Hepatic stellate cell (primary cell): ENCODE results near the gene WDCP.

Experiments
- DNase-seq: peaks from one replicate; pipeline ENCODE4 v3.0.0; 2011; ENCODE audit warnings: low spot score

The WDCP gene

GRCh38 chr2:23992931-23993330 is 54.3 kb downstream of the WDCP start:
- no peak for DNase-seq

GRCh38 chr2:23988371-23988770 is 58.8 kb downstream of the WDCP start:
- DNase-seq, result no peak
